TTC549 (cell line): ENCODE results near the gene WDTC1.

Experiments
- FAIRE-seq: peaks from 2 replicates; lab custom pipeline; 2012; peaks lifted over from hg19 to GRCh38; lab: Jason Lieb, UNC

WDTC1 gene

DNA sequence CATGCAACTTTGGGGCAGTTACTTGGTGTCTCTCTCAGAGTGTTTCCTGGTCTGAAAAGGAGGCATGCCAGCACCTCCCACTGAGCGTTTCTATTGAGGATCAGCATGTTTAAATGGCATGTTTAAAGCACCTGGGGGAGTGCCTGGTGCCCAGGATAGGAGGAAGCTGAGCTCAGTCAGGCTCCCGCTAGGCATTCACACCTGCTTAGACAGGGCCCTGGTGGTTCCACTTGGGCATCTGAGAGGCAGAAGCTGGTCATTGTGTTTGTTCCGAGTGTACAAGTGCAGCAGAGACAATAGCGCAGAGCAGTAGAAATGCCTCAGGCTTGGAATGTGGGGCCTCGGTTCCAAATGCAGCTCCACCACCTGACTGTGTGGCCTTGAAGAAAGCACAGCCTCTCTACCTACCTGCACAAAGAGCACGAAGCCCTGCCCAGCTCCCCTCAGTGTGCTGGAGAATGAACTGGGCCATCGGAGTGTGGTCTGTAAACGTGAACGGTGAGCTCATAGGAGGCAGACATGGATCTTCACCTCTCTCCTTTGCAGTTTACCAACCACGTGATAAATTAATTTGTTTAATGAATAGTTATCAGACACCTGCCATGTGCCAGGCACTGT is 67.3 kb downstream of the WDTC1 start:
- no peak for FAIRE-seq

- no peak for FAIRE-seq
Measured at GRCh38 chr1:27302612-27303011, 68.2 kb downstream of the WDTC1 start.

DNA sequence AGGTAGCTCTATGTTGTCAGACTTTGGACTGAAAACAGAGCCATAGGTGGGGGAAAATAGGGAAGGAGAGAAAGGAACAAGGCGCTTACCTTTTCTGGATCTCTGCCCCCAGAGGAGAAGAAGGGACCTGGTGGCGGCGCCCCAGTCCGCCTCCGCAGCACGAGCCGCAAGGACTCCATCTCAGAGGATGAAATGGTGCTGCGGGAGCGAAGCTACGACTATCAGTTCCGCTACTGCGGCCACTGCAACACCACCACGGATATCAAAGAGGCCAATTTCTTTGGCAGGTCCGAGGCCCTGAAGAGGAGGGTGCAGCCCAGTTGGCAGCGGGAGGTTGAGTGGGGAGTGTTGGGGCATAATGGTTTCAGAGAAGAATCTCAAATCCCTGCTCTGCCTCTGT is 69.1 kb downstream of the WDTC1 start:
- no peak for FAIRE-seq

GRCh38 chr1:27306071-27306470 is 71.6 kb downstream of the WDTC1 start:
- no peak for FAIRE-seq

DNA sequence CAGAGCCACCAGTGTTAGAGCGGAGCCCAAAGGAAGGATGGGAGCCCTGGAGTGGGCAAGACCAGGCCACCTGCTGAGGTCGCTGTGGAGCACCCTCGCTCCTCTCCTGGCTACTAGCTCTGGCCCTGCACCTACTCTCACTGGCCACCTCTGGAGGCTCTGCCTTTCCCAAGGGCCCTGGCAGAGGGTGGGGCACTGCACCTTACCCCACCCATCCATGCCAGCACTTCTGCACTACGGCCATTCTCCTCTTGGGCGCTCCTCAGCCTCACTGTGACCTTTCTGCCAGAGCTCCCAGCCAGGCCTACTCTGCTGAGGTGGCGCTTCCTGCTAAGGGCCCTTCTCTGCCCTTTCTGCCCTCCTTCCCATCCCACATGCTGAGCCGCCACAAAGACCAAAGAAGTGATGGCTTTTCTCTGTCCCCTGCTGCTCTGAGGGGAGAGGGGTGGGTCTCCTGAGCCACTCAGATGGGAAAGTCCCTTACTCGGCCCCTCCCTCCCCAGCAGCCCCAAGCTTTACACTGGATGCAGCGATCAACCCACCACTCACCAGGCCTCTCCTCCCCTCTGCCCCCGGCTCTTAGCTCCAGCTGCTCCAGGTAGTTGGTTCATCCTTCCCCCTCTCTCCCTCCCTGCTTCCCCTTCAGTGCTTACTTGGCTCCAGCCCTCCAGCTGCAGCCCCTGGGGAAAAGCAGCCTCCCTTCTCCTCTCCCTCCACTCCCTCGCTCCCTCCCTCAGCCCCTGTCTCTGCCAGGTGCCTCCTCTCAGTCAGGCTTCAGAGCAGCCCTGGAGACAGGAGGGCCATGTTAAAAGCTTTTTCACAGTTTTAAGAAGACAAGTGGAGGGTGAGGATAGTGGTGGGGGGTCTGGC is 72.7 kb downstream of the WDTC1 start:
- no peak for FAIRE-seq

GRCh38 chr1:27307874-27308598 is 73.6 kb downstream of the WDTC1 start:
- FAIRE-seq, result no peak

DNA sequence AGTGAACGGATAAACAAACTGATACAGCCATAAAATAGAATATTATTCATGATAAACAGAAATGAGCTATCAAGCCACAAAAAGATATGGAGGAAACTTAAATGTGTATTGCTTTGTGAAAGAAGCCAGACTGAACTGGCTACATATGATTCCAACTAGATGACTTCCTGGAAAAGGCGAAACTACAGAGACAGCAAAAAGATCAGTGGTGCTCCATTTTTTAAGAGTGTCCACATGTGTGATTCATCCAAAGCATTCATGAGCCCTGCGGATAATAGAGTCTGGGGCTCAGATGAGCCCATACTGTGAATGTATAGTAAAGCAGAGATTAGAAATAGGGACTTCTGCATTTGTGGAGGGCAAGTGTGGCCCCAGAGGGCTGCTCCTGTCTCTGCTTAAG is 79.7 kb downstream of the WDTC1 start:
- no peak for FAIRE-seq

- no peak for FAIRE-seq
Measured at GRCh38 chr1:27314737-27315136, 80.3 kb downstream of the WDTC1 start.

- no peak for FAIRE-seq
Measured at GRCh38 chr1:27316860-27317259, 82.4 kb downstream of the WDTC1 start.

- FAIRE-seq, result no peak
Measured at GRCh38 chr1:27318136-27318535, 83.7 kb downstream of the WDTC1 start.

DNA sequence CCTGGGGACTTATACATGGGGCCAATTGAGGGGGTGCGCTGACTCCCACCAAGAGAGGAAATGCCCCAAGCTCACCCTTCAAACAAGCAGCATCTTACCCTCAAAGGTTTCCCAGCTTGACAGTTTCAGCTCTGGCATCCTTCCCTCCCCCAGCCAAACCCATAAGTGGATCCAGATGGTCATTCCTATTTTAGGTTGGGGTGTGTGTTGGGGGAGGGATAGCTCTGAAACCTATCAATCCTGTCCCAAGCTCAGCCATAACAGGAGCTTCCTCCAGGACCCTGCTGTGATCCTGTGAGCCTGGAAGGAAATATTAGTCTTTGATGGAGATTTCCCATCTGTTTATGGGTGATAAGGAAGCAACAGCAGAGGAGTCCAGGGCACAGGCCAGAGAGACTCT is 84.2 kb downstream of the WDTC1 start:
- FAIRE-seq, result no peak

- no peak for FAIRE-seq
Measured at GRCh38 chr1:27321813-27322568, 87.6 kb downstream of the WDTC1 start, which contains the start of gene TMEM222. TSS of gene TMEM222 (plus strand) at chr1:27322163. CDS start at chr1:27322198, 35 bp downstream.

GRCh38 chr1:27322569-27323240 is 88.3 kb downstream of the WDTC1 start:
- FAIRE-seq, result no peak

DNA sequence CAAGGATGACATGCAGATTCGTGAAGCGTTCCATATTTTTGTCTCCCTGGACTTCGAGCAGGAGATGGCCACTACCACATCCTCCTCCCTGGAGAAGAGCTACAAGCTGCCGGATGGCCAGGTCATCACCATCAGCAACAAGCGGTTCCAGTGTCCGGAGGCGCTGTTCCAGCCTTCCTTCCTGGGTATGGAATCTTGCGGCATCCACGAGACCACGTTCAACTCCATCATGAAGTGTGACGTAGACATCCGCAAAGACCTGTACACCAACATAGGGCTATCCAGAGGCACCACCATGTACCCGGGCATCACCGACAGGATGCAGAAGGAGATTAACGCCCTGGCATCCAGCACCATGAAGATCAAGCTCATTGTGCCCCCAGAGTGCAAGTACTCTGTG is 90.9 kb downstream of the WDTC1 start:
- FAIRE-seq, result no peak

GRCh38 chr1:27327964-27328363 is 93.5 kb downstream of the WDTC1 start:
- FAIRE-seq, result no peak

DNA sequence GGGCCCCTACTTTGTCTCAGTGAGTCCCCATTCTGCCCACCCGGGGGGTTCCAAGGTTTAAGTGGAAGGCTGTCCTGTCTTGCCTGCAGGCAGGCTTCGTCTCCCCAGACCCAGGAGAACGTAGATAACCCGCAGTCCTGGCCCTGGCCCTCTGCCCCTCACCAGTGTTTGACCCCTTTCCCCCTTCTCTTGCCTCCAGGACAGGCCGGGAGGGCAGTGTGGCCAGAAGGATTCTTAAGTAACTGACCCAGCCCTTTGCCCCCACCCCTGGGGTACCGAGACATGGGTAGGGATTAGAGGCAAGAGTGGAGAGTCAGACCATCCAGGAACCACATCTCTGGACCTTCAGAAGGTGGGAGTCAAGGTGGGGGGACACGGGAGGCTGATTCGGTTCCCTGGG is 96.4 kb downstream of the WDTC1 start:
- no peak for FAIRE-seq

DNA sequence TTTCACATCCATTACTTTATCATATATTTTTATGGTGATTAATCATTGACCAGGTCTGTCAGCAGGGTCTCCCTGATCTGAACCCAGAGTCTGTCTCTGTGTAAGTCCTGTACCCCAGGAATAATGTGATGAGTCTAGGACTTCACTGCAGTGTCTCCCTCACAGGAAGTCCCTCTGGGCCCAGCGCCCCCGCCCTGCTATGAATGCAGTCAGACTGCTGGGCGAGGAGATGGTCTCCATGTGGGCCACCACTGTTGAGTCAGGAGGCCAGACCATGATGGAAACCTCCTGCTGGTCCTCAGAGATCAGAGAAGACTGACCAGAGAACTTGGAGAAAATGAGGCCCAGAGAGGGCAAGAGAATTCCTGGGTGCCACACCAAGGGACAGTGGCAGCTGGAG is 97.0 kb downstream of the WDTC1 start:
- no peak for FAIRE-seq

GRCh38 chr1:27331922-27332321 is 97.5 kb downstream of the WDTC1 start:
- no peak for FAIRE-seq

GRCh38 chr1:27332536-27333281 is 98.3 kb downstream of the WDTC1 start:
- no peak for FAIRE-seq

GRCh38 chr1:27333717-27334279 is 99.4 kb downstream of the WDTC1 start:
- no peak for FAIRE-seq
